SK-N-SH (cell line): ENCODE data around the gene GUCY1A2.

Source experiments
- CHD2 ChIP-seq: fragments of 150-350 bp; IDR thresholded peaks from 2 replicates; pipeline ENCODE4 v1.6.1; 2018; ENCODE audit warnings: low read length; ENCODE audit not compliant: partially characterized antibody
- EZH2phosphoT487 ChIP-seq: fragments of 200-600 bp; sonication (generic); IDR thresholded peaks from 2 replicates; pipeline ENCODE4 v1.6.1; 2017; ENCODE audit warnings: low read depth, mixed run types, mild to moderate bottlenecking, antibody characterized with exemption, moderate library complexity, borderline replicate concordance
- FOSL2 ChIP-seq: IDR thresholded peaks from 2 replicates; pipeline ENCODE4 v1.4.0; 2012; ENCODE audit warnings: low read depth, mild to moderate bottlenecking, moderate library complexity, borderline replicate concordance
- POLR2AphosphoS5 ChIP-seq: IDR thresholded peaks from 2 replicates; pipeline ENCODE4 v1.6.1; 2012; ENCODE audit warnings: low read depth, low read length
- RCOR1 ChIP-seq: fragments of 150-350 bp; IDR thresholded peaks from 2 replicates; pipeline ENCODE4 v1.6.1; 2017; ENCODE audit warnings: antibody characterized with exemption, low read length
- RFX5 ChIP-seq: IDR thresholded peaks from 2 replicates; pipeline ENCODE4 v1.6.1; 2012; ENCODE audit warnings: mild to moderate bottlenecking, improper control_type of control experiment, low read length
- SIN3A ChIP-seq: IDR thresholded peaks from 2 replicates; pipeline ENCODE4 v1.6.1; 2012; ENCODE audit warnings: low read depth, mild to moderate bottlenecking, low read length, moderate library complexity, borderline replicate concordance
- SMC3 ChIP-seq: IDR thresholded peaks from 2 replicates; pipeline ENCODE4 v1.6.1; 2012; ENCODE audit warnings: low read depth, low read length, improper control_type of control experiment
- TAF1 ChIP-seq: IDR thresholded peaks from 2 replicates; pipeline ENCODE4 v1.6.1; 2012; ENCODE audit warnings: low read depth, mild to moderate bottlenecking, low read length, moderate library complexity, borderline replicate concordance
- YY1 ChIP-seq: IDR thresholded peaks from 2 replicates; pipeline ENCODE4 v1.4.0; 2012; ENCODE audit warnings: low read depth, mild to moderate bottlenecking
- TF ChIP-seq, protein P1 (sequence below): fragments of 200-600 bp; sonication (generic); IDR thresholded peaks from 2 replicates; pipeline ENCODE4 v1.6.1; 2017; ENCODE audit warnings: antibody characterized with exemption, mild to moderate bottlenecking, moderate library complexity

DNA sequence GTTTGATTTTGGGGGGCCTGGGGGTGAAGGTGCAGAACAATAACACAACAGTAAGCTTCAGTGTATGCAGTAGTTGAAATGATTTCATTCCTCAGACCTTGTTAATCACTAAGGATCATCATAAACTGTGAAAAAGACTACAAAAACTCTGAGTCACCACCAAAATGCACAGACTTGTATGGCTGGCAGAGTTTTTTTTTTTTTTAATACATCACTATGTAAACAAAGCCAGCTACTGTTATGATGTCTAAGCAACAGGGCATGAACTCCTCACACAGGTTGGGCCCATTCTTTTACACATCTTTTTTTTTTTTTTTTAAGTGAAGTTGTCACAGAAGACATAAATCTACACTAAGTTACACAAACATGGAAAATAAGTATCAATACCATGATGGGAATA, 311.9 kb downstream of the GUCY1A2 start:
- TF ChIP-seq RFX5 (no peak), TAF1 (no peak), RCOR1 (no peak), CHD2 (no peak), SIN3A (no peak), POLR2AphosphoS5 (no peak), SMC3 (no peak), YY1 (no peak), FOSL2 (peak; percentile 13; the same call in 1 of the 2 replicates), EZH2phosphoT487 (no peak)
- TF ChIP-seq, protein P1, sequence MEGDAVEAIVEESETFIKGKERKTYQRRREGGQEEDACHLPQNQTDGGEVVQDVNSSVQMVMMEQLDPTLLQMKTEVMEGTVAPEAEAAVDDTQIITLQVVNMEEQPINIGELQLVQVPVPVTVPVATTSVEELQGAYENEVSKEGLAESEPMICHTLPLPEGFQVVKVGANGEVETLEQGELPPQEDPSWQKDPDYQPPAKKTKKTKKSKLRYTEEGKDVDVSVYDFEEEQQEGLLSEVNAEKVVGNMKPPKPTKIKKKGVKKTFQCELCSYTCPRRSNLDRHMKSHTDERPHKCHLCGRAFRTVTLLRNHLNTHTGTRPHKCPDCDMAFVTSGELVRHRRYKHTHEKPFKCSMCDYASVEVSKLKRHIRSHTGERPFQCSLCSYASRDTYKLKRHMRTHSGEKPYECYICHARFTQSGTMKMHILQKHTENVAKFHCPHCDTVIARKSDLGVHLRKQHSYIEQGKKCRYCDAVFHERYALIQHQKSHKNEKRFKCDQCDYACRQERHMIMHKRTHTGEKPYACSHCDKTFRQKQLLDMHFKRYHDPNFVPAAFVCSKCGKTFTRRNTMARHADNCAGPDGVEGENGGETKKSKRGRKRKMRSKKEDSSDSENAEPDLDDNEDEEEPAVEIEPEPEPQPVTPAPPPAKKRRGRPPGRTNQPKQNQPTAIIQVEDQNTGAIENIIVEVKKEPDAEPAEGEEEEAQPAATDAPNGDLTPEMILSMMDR: no peak
